ENCODE measurements around the gene SRGAP1. TPM values are rescaled to one million over a fixed set of nuclear protein-coding genes. Genes with fewer than 3 reads are reported as not detected.

Gene SRGAP1
- total and polyA plus RNA-seq, 9 of the 15 experiments (the other 6 are each of a cell fraction or from before 2014, with no cell fraction given): 0.01 to 0.13 (median 0.04) TPM; not detected in 3

GRCh38 chr12:63898764-63899337 is 54.4 kb downstream of the SRGAP1 start:
- Histone ChIP-seq H3K27me3 (ENCODE audit: control insufficient read depth in 2 of 2, insufficient read depth in 2 of 2, low read length in 2 of 2) (no peaks in the 10 kb centered on the region), H3K79me2 (ENCODE audit: control insufficient read depth, insufficient read depth, low read length) (no peaks in the 10 kb centered on the region), H3K4me2 (ENCODE audit: insufficient read depth, low read length) (no peak overlapping the region), H3K4me1 (replicated peaks in 1 of 2; ENCODE audit: control insufficient read depth in 2 of 2, insufficient read depth in 2 of 2, low read length in 2 of 2) (no peaks in the 10 kb centered on the region; a peak in 1 of 5 replicates), H3K4me3 (no peak overlapping the region), H3K9ac (ENCODE audit: insufficient read depth in 1 of 2, low read depth in 2 of 2, low read length in 2 of 2) (no peak overlapping the region), H3K36me3 (ENCODE audit: control insufficient read depth, insufficient read depth, low read length) (no peaks in the 10 kb centered on the region), H3K9me1 (ENCODE audit: control insufficient read depth, insufficient read depth, low read length) (no peaks in the 10 kb centered on the region), H3K27ac (ENCODE audit: extremely low read depth, low read depth, low read length) (no peak overlapping the region), H2AFZ (ENCODE audit: low read depth, low read length) (no peak overlapping the region), H3K9me3 (replicated peaks; ENCODE audit: control insufficient read depth, insufficient read depth, low read depth, low read length) (no peaks in the 10 kb centered on the region), H4K20me1 (replicated peaks; ENCODE audit: control insufficient read depth, insufficient read depth, low read length) (no peaks in the 10 kb centered on the region)
- BruUV-seq (replicated peaks): no TSS peak
- ATAC-seq (no peak), DNase-seq (ENCODE audit: extremely low read depth in 1 of 4, low spot score in 3 of 4) (no peak), FAIRE-seq (no peak)
- ChIA-PET CTCF (ENCODE audit: low intra/inter-chr PET ratio) (no interaction called here), POLR2A (interaction anchor here (1.7 kb wide), 1 partner anchor 10 kb away, joined by 6 read pairs; no protein-coding TSS in a partner anchor)
- intact Hi-C loops (cut with micrococcal nuclease) (no loop called here), in situ Hi-C loops (cut with MboI) (no loop called here)
- no peak for TF ChIP-seq MECOM (CRISPR knock-in tag; IDR thresholded peaks at IDR 0.05)
- no peak for TF ChIP-seq ZNF584 (CRISPR knock-in tag; IDR thresholded peaks at IDR 0.05; ENCODE audit: low read depth)
- TF ChIP-seq MAFF (IDR thresholded peaks at IDR 0.05; ENCODE audit: low read length): no peak
- TF ChIP-seq CREBBP (IDR thresholded peaks at IDR 0.05; ENCODE audit: low read depth, low read length): no peak
- no peak for TF ChIP-seq EGR1 (conservative IDR thresholded peaks at IDR 0.05)
- no peak for TF ChIP-seq TAF1 (IDR thresholded peaks at IDR 0.05; ENCODE audit: control insufficient read depth, extremely low read depth, insufficient read depth, low read length, severe bottlenecking)
- TF ChIP-seq ZNF347 (CRISPR knock-in tag; IDR thresholded peaks at IDR 0.05; ENCODE audit: low read depth): no peak
- no peak for TF ChIP-seq ZNF740 (CRISPR knock-in tag; IDR thresholded peaks at IDR 0.05)
- no peak for TF ChIP-seq ZNF740 (tag; IDR thresholded peaks at IDR 0.05)
- TF ChIP-seq CBX1 (IDR thresholded peaks at IDR 0.05; ENCODE audit: low read depth): no peak
- TF ChIP-seq SP2 (IDR thresholded peaks at IDR 0.05; ENCODE audit: extremely low read depth, low read depth, low read length, poor library complexity, severe bottlenecking): no peak
- no peak for TF ChIP-seq SRSF1 (IDR thresholded peaks at IDR 0.05; ENCODE audit: low read depth, low read length)
- no peak for TF ChIP-seq NR1H2 (CRISPR knock-in tag; IDR thresholded peaks at IDR 0.05)
- TF ChIP-seq RBM17 (IDR thresholded peaks at IDR 0.05; ENCODE audit: borderline replicate concordance, low read depth, low read length): no peak
- WGBS (ENCODE audit: insufficient coverage, low coverage, missing lambda C conversion rate): 0% methylated on average over 4 of the region's 4 CpGs

Data from K562 (cell line).